Spleen (tissue), 11 donors: Measurements from ENCODE around the gene DBH. TPM values are rescaled to one million over a fixed set of nuclear protein-coding genes. Genes with fewer than 3 reads are reported as not detected.

Source experiments
- DNase-seq: peaks from one replicate; pipeline ENCODE4 v3.0.0-alpha.2; 2020
- H3K27ac ChIP-seq, 8 donors: fragments of 200-600 bp; sonication (generic) in 7 of 8; 1 replicate in 4 of 8; 2 replicates in 4 of 8; pipeline versions ENCODE4 v1.5.0 to v1.8.0; 2016 to 2021; ENCODE audit warnings: inconsistent platforms in 4 of 8, mild to moderate bottlenecking in 4 of 8, moderate library complexity in 1 of 8
- H3K27me3 ChIP-seq, 7 donors: fragments of 200-600 bp; sonication (generic) in 6 of 7; replicated peaks in 1 of 7; 1 replicate in 4 of 7; 2 replicates in 3 of 7; pipeline versions ENCODE4 v1.5.0 to v1.8.0; 2016 to 2021; ENCODE audit warnings: inconsistent platforms in 3 of 7, mild to moderate bottlenecking in 1 of 7
- H3K36me3 ChIP-seq, 6 donors: fragments of 200-600 bp; sonication (generic) in 5 of 6; 1 replicate in 4 of 6; 2 replicates in 2 of 6; pipeline versions ENCODE4 v1.5.0 to v1.8.0; 2016 to 2021; ENCODE audit warnings: inconsistent platforms in 2 of 6
- H3K4me1 ChIP-seq, 6 donors: fragments of 200-600 bp; sonication (generic) in 5 of 6; 1 replicate in 3 of 6; 2 replicates in 3 of 6; pipeline versions ENCODE4 v1.5.0 to v1.8.0; 2016 to 2021; ENCODE audit warnings: inconsistent platforms in 3 of 6
- H3K4me3 ChIP-seq, 8 donors: fragments of 200-600 bp; sonication (generic) in 7 of 8; 1 replicate in 4 of 8; 2 replicates in 4 of 8; pipeline versions ENCODE4 v1.5.0 to v1.8.0; 2016 to 2021; ENCODE audit warnings: inconsistent platforms in 4 of 8, mild to moderate bottlenecking in 4 of 8, moderate library complexity in 2 of 8
- H3K9me3 ChIP-seq, 8 donors: fragments of 200-600 bp; sonication (generic) in 7 of 8; 1 replicate in 4 of 8; 2 replicates in 4 of 8; pipeline versions ENCODE4 v1.5.0 to v1.8.0; 2016 to 2021; ENCODE audit warnings: inconsistent platforms in 4 of 8
- POLR2A ChIP-seq, 3 donors: fragments of 450-650 bp; IDR thresholded peaks; one replicate each; pipeline ENCODE4 v1.5.1; 2017; ENCODE audit warnings: antibody characterized with exemption in 3 of 3, mild to moderate bottlenecking in 1 of 3
- POLR2AphosphoS5 ChIP-seq, 3 donors: sonication (generic); formaldehyde crosslinking; IDR thresholded peaks; one replicate each; pipeline ENCODE4 v1.5.1; 2017; ENCODE audit warnings: antibody characterized with exemption in 3 of 3
- WGBS, 5 donors: extraction: QIAGEN DNeasy Blood & Tissue Kit in 3 of 5; methylation state at CpG; one replicate each; pipeline versions ENCODE4 v1.1.5 to v1.1.7; 2013 to 2018; 5-methylcytosine and 5-hydroxymethylcytosine counted together
- intact Hi-C: fragments of 100-400 bp; cut with DNase I; formaldehyde crosslinking; loops from one replicate; pipeline ENCODE4 v1.15.0; 2023; ENCODE audit warnings: low total_unique reads
- polyA plus RNA-seq, 3 donors: library from polyadenylated mRNA; stranded (reverse); fragments of 200-250 nt; gene quantifications; one replicate each; pipeline ENCODE4 v1.2.1, GENCODE V29; 2013
- total RNA-seq, 7 donors: library from RNA; depleted of rRNA in 3 of 7; stranded (reverse); fragments of >200 nt in 3 of 7; fragmentation: NEBNext Ultra II Directional in 4 of 7; extraction: Animal tissue kit (Norgen Biotek cat#: 25700) in 4 of 7; gene quantifications; one replicate each; pipeline versions ENCODE4 v1.1.0 to v1.2.1, GENCODE V29; 2016 to 2021
- TF ChIP-seq, protein P1 (sequence below), 11 experiments: fragments of 200-600 bp in 7 of 11; fragments of 450-650 bp in 4 of 11; sonication (generic) in 4 of 11; IDR thresholded peaks in 8 of 11; conservative IDR thresholded peaks in 3 of 11; 1 replicate in 7 of 11; 2 replicates in 4 of 11; pipeline versions ENCODE4 v1.4.0 to v1.8.0; 2016 to 2021; ENCODE audit warnings: antibody characterized with exemption in 11 of 11, inconsistent platforms in 4 of 11, mild to moderate bottlenecking in 1 of 11
- donor health status: healthy with polysubstance abuse.
- donor health status: DM: no; HTN: no; CAD: no; lungs with moderate emphysema.
- donor health status: DM: no; HTN: no; CAD: no.
- donor health status: Bipolar disorder and iron deficiency.
- donor health status: healthy.
- donor health status: DM: no; HTN: no; CAD: no.
- donor health status: DM: yes; HTN: yes; CAD: no.

The DBH gene
- total and polyA plus RNA-seq, 10 donors, result 0.03 to 1.2 (median 0.32) TPM; not detected in 2

DNA sequence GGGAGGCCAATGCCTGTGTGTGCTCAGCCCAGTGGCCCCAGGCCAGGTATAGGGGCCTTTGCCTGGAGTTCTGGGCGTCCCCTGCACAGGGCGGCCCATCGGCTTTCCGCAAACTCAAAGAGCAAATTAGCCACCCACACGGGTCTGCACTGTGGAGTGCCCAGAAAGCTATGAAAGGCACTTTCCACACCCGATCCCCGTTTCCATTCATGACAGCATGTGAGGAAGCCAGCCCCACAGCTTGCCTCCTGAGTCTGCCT is 5.2 kb downstream of the DBH start:
- no peak for TF ChIP-seq POLR2A (IDR thresholded peaks at IDR 0.05)
- TF ChIP-seq, protein P1, sequence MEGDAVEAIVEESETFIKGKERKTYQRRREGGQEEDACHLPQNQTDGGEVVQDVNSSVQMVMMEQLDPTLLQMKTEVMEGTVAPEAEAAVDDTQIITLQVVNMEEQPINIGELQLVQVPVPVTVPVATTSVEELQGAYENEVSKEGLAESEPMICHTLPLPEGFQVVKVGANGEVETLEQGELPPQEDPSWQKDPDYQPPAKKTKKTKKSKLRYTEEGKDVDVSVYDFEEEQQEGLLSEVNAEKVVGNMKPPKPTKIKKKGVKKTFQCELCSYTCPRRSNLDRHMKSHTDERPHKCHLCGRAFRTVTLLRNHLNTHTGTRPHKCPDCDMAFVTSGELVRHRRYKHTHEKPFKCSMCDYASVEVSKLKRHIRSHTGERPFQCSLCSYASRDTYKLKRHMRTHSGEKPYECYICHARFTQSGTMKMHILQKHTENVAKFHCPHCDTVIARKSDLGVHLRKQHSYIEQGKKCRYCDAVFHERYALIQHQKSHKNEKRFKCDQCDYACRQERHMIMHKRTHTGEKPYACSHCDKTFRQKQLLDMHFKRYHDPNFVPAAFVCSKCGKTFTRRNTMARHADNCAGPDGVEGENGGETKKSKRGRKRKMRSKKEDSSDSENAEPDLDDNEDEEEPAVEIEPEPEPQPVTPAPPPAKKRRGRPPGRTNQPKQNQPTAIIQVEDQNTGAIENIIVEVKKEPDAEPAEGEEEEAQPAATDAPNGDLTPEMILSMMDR (IDR thresholded peaks at IDR 0.05 in 8 of 11, conservative IDR thresholded peaks at IDR 0.05 in 3 of 11), result no peak
- Histone ChIP-seq H3K4me1 (peaks cover 0 to 15% (median 0%) of the 10 kb centered on the region in 6 donors), H3K27ac (no peak overlapping the region), H3K27me3 (peaks cover 0 to 41% (median 0%) of the 10 kb centered on the region in 7 donors), H3K36me3 (no peaks in the 10 kb centered on the region), H3K9me3 (no peaks in the 10 kb centered on the region), H3K4me3 (no peak overlapping the region)
- intact Hi-C loops, result no loop called here
- DNase-seq, result no peak
- 89 to 100% (median 93%) methylated on average over 2 to 7 of the region's 7 CpGs for WGBS, 5 donors

- Histone ChIP-seq H3K27me3 (peaks cover 0 to 46% (median 0%) of the 10 kb centered on the region in 7 donors), H3K4me3 (no peak overlapping the region), H3K27ac (no peak overlapping the region), H3K4me1 (peaks cover 0 to 13% (median 0%) of the 10 kb centered on the region in 6 donors), H3K9me3 (no peaks in the 10 kb centered on the region), H3K36me3 (no peaks in the 10 kb centered on the region)
- 78 to 94% (median 87%) methylated on average over 13 to 25 of the region's 25 CpGs for WGBS, 5 donors
- intact Hi-C loops, result no loop called here
- TF ChIP-seq POLR2AphosphoS5 (IDR thresholded peaks at IDR 0.05), result no peak
- TF ChIP-seq, protein P1 (IDR thresholded peaks at IDR 0.05 in 8 of 11, conservative IDR thresholded peaks at IDR 0.05 in 3 of 11), result no peak
- no peak for TF ChIP-seq POLR2A (IDR thresholded peaks at IDR 0.05)
- DNase-seq, result no peak
Measured at GRCh38 chr9:133641861-133642595, 5.9 kb downstream of the DBH start.

DNA sequence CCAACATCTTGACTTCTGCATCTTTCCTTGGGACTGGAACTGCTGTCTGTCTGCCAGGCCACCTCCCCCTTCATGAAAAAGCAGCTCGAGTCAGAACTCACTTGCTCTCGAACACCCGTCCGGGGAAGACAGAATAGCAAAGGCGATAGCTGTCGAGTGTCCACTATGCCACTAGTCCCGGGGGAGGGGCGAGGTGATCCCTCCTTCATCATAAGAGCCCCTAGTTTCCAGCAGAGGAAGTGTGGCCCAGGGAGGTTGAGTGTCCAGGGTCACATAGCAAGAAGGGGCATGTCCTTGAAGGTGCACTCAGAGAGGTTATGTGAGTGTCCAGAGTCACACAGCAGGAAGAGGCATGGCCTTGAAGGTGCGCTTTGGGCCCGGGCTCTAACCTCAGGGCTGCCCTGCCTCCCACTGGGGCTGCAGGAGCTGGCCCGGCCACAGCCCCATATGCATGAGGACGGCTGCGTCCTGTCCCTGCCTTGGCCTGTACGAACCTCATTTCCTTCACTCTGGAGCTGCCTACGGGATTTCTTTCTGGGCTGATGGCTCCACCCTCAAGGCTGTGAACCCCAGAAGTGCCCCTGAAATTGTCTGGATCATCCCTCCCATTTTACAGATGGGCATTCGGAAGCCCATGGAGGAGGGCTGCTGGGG is 6.7 kb downstream of the DBH start:
- intact Hi-C loops, result no loop called here
- H3K9me3 ChIP-seq, result no peaks in the 10 kb centered on the region
- TF ChIP-seq POLR2A (IDR thresholded peaks at IDR 0.05), result no peak
- TF ChIP-seq POLR2AphosphoS5 (IDR thresholded peaks at IDR 0.05), result no peak
- TF ChIP-seq, protein P1 (IDR thresholded peaks at IDR 0.05 in 8 of 11, conservative IDR thresholded peaks at IDR 0.05 in 3 of 11), result no peak
- no peak for DNase-seq
- peaks cover 0 to 54% (median 0%) of the 10 kb centered on the region in 7 donors for H3K27me3 ChIP-seq
- H3K4me3 ChIP-seq, result no peak overlapping the region
- H3K27ac ChIP-seq, result no peak overlapping the region
- 44 to 75% (median 63%) methylated on average over 11 to 16 of the region's 16 CpGs for WGBS, 5 donors
- peaks cover 0 to 13% (median 0%) of the 10 kb centered on the region in 6 donors for H3K4me1 ChIP-seq
- no peaks in the 10 kb centered on the region for H3K36me3 ChIP-seq

DNA sequence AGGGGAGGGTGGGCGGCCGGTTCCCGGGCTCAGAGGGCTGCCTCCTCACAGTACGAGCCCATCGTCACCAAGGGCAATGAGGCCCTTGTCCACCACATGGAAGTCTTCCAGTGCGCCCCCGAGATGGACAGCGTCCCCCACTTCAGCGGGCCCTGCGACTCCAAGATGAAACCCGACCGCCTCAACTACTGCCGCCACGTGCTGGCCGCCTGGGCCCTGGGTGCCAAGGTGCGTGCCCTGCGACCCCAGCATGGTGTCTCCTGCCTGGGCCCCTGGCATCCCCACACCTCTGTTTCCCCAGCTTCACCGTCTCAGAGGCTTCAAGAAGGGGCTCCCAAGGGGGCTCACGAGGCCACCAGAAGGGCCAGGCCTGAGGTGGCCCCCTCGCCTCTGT is 7.2 kb downstream of the DBH start:
- intact Hi-C loops, result no loop called here
- no peaks in the 10 kb centered on the region for H3K36me3 ChIP-seq
- no peak for DNase-seq
- H3K9me3 ChIP-seq, result no peaks in the 10 kb centered on the region
- 82 to 92% (median 90%) methylated on average over 14 to 20 of the region's 20 CpGs for WGBS, 5 donors
- TF ChIP-seq, protein P1 (IDR thresholded peaks at IDR 0.05 in 8 of 11, conservative IDR thresholded peaks at IDR 0.05 in 3 of 11), result no peak
- TF ChIP-seq POLR2AphosphoS5 (IDR thresholded peaks at IDR 0.05) (no peak), POLR2A (IDR thresholded peaks at IDR 0.05) (no peak)
- no peak overlapping the region for H3K4me3 ChIP-seq
- peaks cover 0 to 59% (median 0%) of the 10 kb centered on the region in 7 donors for H3K27me3 ChIP-seq
- peaks cover 0 to 13% (median 0%) of the 10 kb centered on the region in 6 donors for H3K4me1 ChIP-seq
- no peak overlapping the region for H3K27ac ChIP-seq
